ENCODE measurements around the gene FAM118B. TPM values are rescaled to one million over a fixed set of nuclear protein-coding genes. Genes with fewer than 3 reads are reported as not detected.

FAM118B gene
- total and polyA plus RNA-seq, 7 donors: 13.3 to 46.7 (median 20.0) TPM

DNA sequence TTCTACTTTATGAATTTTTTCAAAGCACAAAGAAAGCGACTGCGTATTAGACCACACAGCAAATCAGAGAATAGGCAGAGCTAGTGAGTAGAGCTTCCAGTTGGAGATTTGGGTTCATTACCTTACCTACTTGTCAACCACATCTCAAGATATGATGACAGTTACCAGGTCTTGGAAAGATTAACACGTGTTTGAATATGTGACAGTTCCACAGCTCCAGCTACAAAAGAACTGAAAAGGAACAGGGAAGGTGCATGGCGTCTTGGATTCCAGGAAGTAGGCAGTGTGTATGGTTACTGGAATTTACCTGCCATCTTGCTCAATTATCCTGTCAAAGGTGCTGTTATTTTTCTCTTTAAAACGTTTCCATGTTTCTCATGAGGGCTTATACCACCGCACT is 76.7 kb downstream of the FAM118B start:
- ATAC-seq: no peak
- TF ChIP-seq, protein P1, sequence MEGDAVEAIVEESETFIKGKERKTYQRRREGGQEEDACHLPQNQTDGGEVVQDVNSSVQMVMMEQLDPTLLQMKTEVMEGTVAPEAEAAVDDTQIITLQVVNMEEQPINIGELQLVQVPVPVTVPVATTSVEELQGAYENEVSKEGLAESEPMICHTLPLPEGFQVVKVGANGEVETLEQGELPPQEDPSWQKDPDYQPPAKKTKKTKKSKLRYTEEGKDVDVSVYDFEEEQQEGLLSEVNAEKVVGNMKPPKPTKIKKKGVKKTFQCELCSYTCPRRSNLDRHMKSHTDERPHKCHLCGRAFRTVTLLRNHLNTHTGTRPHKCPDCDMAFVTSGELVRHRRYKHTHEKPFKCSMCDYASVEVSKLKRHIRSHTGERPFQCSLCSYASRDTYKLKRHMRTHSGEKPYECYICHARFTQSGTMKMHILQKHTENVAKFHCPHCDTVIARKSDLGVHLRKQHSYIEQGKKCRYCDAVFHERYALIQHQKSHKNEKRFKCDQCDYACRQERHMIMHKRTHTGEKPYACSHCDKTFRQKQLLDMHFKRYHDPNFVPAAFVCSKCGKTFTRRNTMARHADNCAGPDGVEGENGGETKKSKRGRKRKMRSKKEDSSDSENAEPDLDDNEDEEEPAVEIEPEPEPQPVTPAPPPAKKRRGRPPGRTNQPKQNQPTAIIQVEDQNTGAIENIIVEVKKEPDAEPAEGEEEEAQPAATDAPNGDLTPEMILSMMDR (IDR thresholded peaks at IDR 0.05): no peak
- peaks cover 14% of the 10 kb centered on the region for H3K4me1 ChIP-seq
- 88 to 89% (median 89%) methylated on average over 6 of the region's 6 CpGs for WGBS, 3 donors
- DNase-seq: no peak
- peaks cover 0 to 52% of the 10 kb centered on the region in 2 donors for H3K36me3 ChIP-seq (ENCODE audit: insufficient read depth in 1 of 2, low read depth in 1 of 2)
- intact Hi-C loops (cut with DNase I): no loop called here
- H3K4me3 ChIP-seq: no peak overlapping the region
- no peaks in the 10 kb centered on the region for H3K9me3 ChIP-seq
- H3K27ac ChIP-seq: no peak overlapping the region
- H3K27me3 ChIP-seq (ENCODE audit: insufficient read depth in 3 of 3, low read length in 2 of 3): no peaks in the 10 kb centered on the region

DNA sequence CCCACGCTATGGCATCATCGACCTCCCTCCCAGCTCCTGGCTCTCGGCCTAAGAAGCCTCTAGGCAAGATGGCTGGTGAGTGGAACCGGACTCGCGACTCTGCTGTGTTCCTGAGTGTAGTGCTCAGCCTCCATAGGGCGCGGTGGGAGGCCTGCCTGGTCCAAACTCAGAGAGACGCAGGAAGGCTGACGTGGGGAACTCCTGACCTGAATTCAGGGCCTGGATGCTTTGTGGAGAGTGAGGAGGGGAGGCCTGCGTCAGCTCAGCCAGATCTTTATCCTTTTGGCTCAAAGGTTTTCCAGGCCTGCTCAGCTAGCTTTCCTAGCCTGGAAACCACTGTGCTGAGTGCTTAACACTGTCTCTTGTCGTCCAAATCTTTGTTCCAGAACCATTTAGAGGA is 79.3 kb downstream of the FAM118B start:
- 79 to 82% (median 80%) methylated on average over 12 of the region's 12 CpGs for WGBS, 3 donors
- no peaks in the 10 kb centered on the region for H3K27me3 ChIP-seq (ENCODE audit: insufficient read depth in 3 of 3, low read length in 2 of 3)
- H3K9me3 ChIP-seq: no peaks in the 10 kb centered on the region
- DNase-seq (no peak), ATAC-seq (no peak)
- no peak overlapping the region for H3K27ac ChIP-seq
- H3K36me3 ChIP-seq (ENCODE audit: insufficient read depth in 1 of 2, low read depth in 1 of 2): peaks cover 4 to 77% of the 10 kb centered on the region in 2 donors
- TF ChIP-seq, protein P1 (IDR thresholded peaks at IDR 0.05): no peak
- intact Hi-C loops (cut with DNase I): no loop called here
- no peaks in the 10 kb centered on the region for H3K4me1 ChIP-seq
- no peak overlapping the region for H3K4me3 ChIP-seq

DNA sequence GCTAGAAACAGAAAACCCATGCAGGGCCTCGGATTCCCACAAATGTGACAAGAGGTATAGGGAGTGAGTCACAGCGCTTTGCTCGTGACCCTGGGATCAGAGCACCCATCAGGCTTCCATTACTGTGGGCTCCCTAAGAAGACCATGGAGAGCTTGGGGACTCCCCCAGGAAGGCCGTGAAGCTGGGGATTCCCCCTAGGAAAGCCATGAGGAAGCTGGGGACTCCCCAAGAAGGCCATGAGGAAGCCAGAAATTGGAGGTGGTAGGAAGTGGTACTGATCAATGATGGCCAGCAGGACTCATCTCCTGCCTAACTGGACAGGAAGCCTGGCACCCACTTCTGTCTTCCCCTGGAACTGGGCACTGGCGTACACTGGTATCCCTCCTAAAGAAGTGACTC is 82.1 kb downstream of the FAM118B start:
- H3K4me1 ChIP-seq: no peaks in the 10 kb centered on the region
- H3K27ac ChIP-seq: no peak overlapping the region
- H3K27me3 ChIP-seq (ENCODE audit: insufficient read depth in 3 of 3, low read length in 2 of 3): no peaks in the 10 kb centered on the region
- no peaks in the 10 kb centered on the region for H3K9me3 ChIP-seq
- H3K4me3 ChIP-seq: no peak overlapping the region
- WGBS, 3 donors: 81 to 89% (median 83%) methylated on average over 5 of the region's 5 CpGs
- intact Hi-C loops (cut with DNase I): no loop called here
- peaks cover 7 to 84% of the 10 kb centered on the region in 2 donors for H3K36me3 ChIP-seq (ENCODE audit: insufficient read depth in 1 of 2, low read depth in 1 of 2)
- no peak for DNase-seq
- no peak for ATAC-seq
- TF ChIP-seq, protein P1 (IDR thresholded peaks at IDR 0.05): no peak

DNA sequence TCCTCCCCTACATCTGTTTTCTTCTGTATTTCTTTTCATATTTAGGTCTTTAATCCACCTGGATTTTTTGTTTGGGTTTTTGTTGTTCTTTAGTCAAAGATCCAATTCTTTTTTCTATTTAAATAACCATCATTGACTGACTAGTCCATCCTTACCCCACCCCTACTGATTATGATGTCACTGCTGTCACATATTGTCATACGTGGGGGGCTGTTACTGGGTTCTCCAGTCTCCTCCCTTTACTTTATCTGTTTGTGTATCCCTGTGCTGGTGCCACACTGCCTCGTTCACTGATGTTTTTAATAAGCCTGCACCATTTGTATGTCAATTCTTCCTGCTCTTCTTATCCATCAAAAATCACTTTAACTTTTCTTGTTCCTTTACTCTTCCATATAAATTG is 85.4 kb downstream of the FAM118B start:
- peaks cover 7 to 69% of the 10 kb centered on the region in 2 donors for H3K36me3 ChIP-seq (ENCODE audit: insufficient read depth in 1 of 2, low read depth in 1 of 2)
- no peaks in the 10 kb centered on the region for H3K9me3 ChIP-seq
- TF ChIP-seq, protein P1 (IDR thresholded peaks at IDR 0.05): no peak
- ATAC-seq (no peak), DNase-seq (no peak)
- H3K27me3 ChIP-seq (ENCODE audit: insufficient read depth in 3 of 3, low read length in 2 of 3): no peaks in the 10 kb centered on the region
- intact Hi-C loops (cut with DNase I): no loop called here
- no peaks in the 10 kb centered on the region for H3K4me1 ChIP-seq
- no peak overlapping the region for H3K27ac ChIP-seq
- no peak overlapping the region for H3K4me3 ChIP-seq
- WGBS, 3 donors: 52 to 85% (median 67%) methylated on average over 2 of the region's 2 CpGs
